ENCODE results near the gene CENPS.

DNA sequence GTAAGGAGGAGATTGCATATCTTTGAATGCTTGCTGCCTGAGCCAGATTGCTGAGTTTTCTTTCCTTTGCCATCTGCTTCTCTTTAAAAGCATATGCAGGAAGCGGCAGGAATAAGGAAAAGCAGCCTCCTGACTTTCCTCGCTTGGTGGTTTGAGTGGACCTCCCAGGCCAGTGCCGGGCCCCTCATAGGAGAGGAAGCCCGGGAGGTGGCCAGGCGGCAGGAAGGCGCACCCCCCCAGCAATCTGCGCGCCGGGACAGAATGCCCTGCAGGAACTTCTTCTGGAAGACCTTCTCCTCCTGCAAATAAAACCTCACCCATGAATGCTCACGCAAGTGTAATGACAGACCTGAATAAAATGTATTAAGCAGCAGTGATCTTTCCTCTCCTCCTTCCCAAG lies 21.1 kb downstream of the CENPS start:
- TF ChIP-seq CTCF (conservative IDR thresholded peaks at IDR 0.05) (no peak), ZFX (IDR thresholded peaks at IDR 0.05) (no peak)
